A673 (cell line): Measurements from ENCODE around the gene PDE11A. TPM values are rescaled to one million over a fixed set of nuclear protein-coding genes. Genes with fewer than 3 reads are reported as not detected.

Experiments
- BruUV-seq: library from RNA; stranded (reverse); fragments of 400-500 nt; replicated peaks from 2 replicates; lab custom pipeline; 2021; lab: Mats Ljungman, UMichigan
- CTCF ChIA-PET: fragments of 300-600 bp; sonication (Branson Sonifier 250); formaldehyde crosslinking; loops from one replicate; lab custom pipeline; 2022; ENCODE audit warnings: antibody characterized with exemption; lab: Charles Lee
- POLR2A ChIA-PET: fragments of 300-600 bp; sonication (Branson Sonifier 250); formaldehyde crosslinking; loops from one replicate; lab custom pipeline; 2022; ENCODE audit warnings: antibody characterized with exemption; ENCODE audit not compliant: low non-redundant PET; lab: Charles Lee
- DNase-seq: peaks from one replicate; pipeline ENCODE4 v3.0.0-alpha.2; 2015; ENCODE audit warnings: low spot score
- H3K27ac ChIP-seq: fragments of 200-600 bp; sonication (generic); 2 replicates; pipeline ENCODE4 v1.5.1; 2016; ENCODE audit warnings: mixed run types, low read depth, mild to moderate bottlenecking, mixed read lengths, antibody characterized with exemption, low read length; ENCODE audit not compliant: poor library complexity, severe bottlenecking
- H3K27me3 ChIP-seq: fragments of 200-600 bp; sonication (generic); replicated peaks from 2 replicates; pipeline ENCODE4 v1.6.1; 2017; ENCODE audit warnings: mixed run types, low read depth, mild to moderate bottlenecking, mixed read lengths, antibody characterized with exemption, low read length; ENCODE audit not compliant: insufficient read depth, poor library complexity
- H3K36me3 ChIP-seq: fragments of 200-600 bp; sonication (generic); 2 replicates; pipeline ENCODE4 v1.6.1; 2016; ENCODE audit warnings: mixed run types, mild to moderate bottlenecking, mixed read lengths, antibody characterized with exemption, low read length; ENCODE audit not compliant: insufficient read depth, poor library complexity, severe bottlenecking
- H3K4me1 ChIP-seq: fragments of 200-600 bp; sonication (generic); 2 replicates; pipeline ENCODE4 v1.6.1; 2017; ENCODE audit warnings: mixed run types, mild to moderate bottlenecking, mixed read lengths, antibody characterized with exemption, low read length; ENCODE audit not compliant: insufficient read depth, poor library complexity, severe bottlenecking
- H3K4me3 ChIP-seq: fragments of 200-600 bp; sonication (generic); 2 replicates; pipeline ENCODE4 v1.5.1; 2016; ENCODE audit warnings: low read depth, mixed run types, mild to moderate bottlenecking, mixed read lengths, low read length; ENCODE audit not compliant: poor library complexity, severe bottlenecking
- H3K9me3 ChIP-seq: fragments of 200-600 bp; sonication (generic); 2 replicates; pipeline ENCODE4 v1.6.1; 2016; ENCODE audit warnings: mixed run types, low read depth, mild to moderate bottlenecking, mixed read lengths, antibody characterized with exemption, low read length; ENCODE audit not compliant: poor library complexity, severe bottlenecking
- EZH2 ChIP-seq: fragments of 200-600 bp; sonication (generic); IDR thresholded peaks from 2 replicates; pipeline ENCODE4 v1.6.1; 2017; ENCODE audit warnings: borderline replicate concordance, low read depth, mild to moderate bottlenecking, mixed read lengths, antibody characterized with exemption, low read length; ENCODE audit not compliant: poor library complexity, severe bottlenecking
- intact Hi-C: fragments of 100-400 bp; cut with micrococcal nuclease; formaldehyde crosslinking; loops from one replicate; pipeline ENCODE4 v1.10.0; 2022; ENCODE audit not compliant: unreplicated experiment
- total RNA-seq: library from RNA; stranded (reverse); gene quantifications from 2 replicates; pipeline ENCODE4 v1.2.3, GENCODE V29; 2021
- TF ChIP-seq, protein P1 (sequence below): fragments of 300-800, 200-600 bp; sonication (generic); conservative IDR thresholded peaks from 2 replicates; pipeline ENCODE4 v1.5.1; 2017; ENCODE audit warnings: low read depth, mild to moderate bottlenecking, antibody characterized with exemption, low read length, moderate library complexity, mixed read lengths

PDE11A gene
- total RNA-seq, 1 experiment from 2014 or later, result not detected

DNA sequence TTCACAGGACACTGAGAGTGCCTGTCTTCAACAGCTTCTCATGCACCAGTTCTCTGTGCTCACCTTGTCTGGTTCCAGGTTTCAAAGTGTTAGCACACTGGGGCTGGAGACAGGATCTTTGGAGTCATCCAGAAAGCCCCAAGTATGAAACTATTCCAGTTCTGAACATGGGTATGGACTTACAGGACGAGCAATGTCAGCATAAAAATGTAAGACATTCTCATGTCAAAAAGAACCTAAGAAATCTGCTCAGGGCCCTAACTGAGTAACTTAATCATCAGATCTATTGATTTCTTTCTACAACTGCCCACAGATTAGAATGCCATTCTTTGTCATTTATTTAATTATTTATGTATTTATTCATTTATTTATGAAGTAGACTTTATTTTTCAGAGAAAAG is 495.5 kb downstream of the PDE11A start:
- CTCF ChIA-PET, result no interaction called here
- TF ChIP-seq, protein P1, sequence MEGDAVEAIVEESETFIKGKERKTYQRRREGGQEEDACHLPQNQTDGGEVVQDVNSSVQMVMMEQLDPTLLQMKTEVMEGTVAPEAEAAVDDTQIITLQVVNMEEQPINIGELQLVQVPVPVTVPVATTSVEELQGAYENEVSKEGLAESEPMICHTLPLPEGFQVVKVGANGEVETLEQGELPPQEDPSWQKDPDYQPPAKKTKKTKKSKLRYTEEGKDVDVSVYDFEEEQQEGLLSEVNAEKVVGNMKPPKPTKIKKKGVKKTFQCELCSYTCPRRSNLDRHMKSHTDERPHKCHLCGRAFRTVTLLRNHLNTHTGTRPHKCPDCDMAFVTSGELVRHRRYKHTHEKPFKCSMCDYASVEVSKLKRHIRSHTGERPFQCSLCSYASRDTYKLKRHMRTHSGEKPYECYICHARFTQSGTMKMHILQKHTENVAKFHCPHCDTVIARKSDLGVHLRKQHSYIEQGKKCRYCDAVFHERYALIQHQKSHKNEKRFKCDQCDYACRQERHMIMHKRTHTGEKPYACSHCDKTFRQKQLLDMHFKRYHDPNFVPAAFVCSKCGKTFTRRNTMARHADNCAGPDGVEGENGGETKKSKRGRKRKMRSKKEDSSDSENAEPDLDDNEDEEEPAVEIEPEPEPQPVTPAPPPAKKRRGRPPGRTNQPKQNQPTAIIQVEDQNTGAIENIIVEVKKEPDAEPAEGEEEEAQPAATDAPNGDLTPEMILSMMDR, result no peak
- TF ChIP-seq EZH2, result no peak

DNA sequence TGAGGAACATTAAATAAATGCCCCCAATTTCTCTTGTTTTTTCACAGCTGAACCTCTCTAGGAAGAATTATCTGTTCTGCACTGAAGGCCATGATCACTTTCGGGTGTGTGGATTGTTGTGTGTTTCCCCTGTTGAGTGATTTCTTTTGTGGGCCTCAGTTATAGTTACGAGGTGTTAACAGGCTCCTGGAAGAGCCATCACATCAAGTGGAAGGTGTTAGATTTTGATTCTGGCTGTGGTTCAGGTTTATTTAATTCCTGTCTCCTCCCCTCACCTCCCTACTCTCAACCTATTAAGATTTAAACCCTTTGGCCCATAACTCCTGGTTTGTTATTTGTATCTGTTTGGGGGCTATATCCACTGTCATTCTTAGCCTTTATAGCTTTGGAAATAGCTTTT is 497.2 kb downstream of the PDE11A start:
- BruUV-seq, result no TSS peak

More for the DNA sequence above, 495.5 kb downstream of the PDE11A start:
- H3K36me3 ChIP-seq, result no peaks in the 10 kb centered on the region
- POLR2A ChIA-PET, result no interaction called here
- no peaks in the 10 kb centered on the region for H3K27me3 ChIP-seq
- BruUV-seq, result no TSS peak
- no peak overlapping the region for H3K4me3 ChIP-seq
- intact Hi-C loops, result no loop called here
- H3K4me1 ChIP-seq, result peaks cover 13% of the 10 kb centered on the region
- H3K9me3 ChIP-seq, result no peaks in the 10 kb centered on the region
- no peak overlapping the region for H3K27ac ChIP-seq
- no peak for DNase-seq

DNA sequence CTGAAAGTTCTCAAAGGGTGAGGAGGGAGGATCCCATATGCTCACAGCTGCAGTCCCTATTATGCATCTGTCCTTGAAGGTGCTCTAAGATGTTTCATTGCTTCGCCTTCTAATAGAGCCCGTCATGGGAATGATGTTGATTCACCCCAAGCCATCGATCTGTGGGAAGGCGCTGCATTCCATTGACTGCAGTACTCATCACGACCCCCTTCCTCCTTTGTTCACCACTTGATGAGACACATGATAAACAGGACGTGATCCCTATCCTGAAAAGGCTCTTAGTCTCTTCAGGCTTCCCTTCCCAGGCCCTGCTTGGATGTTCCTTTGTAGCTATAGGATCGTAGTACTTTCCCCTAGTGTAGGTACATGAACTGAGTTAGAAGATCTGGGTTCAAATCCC is 498.2 kb downstream of the PDE11A start:
- POLR2A ChIA-PET, result interaction anchor here (0.5 kb wide), 1 partner anchor 39 kb away, joined by 3 read pairs; no protein-coding TSS in a partner anchor

More for the DNA sequence above, 497.2 kb downstream of the PDE11A start:
- intact Hi-C loops, result no loop called here
- ChIA-PET POLR2A (no interaction called here), CTCF (no interaction called here)
- no peak for DNase-seq
- Histone ChIP-seq H3K27me3 (no peaks in the 10 kb centered on the region), H3K36me3 (no peaks in the 10 kb centered on the region), H3K4me3 (no peak overlapping the region), H3K4me1 (peaks cover 19% of the 10 kb centered on the region), H3K27ac (no peak overlapping the region), H3K9me3 (no peaks in the 10 kb centered on the region)
- TF ChIP-seq, protein P1, result no peak
- TF ChIP-seq EZH2, result no peak

More for the DNA sequence above, 498.2 kb downstream of the PDE11A start:
- Histone ChIP-seq H3K4me1 (peaks cover 19% of the 10 kb centered on the region), H3K36me3 (no peaks in the 10 kb centered on the region), H3K9me3 (no peaks in the 10 kb centered on the region), H3K27ac (no peak overlapping the region), H3K4me3 (no peak overlapping the region), H3K27me3 (no peaks in the 10 kb centered on the region)
- CTCF ChIA-PET, result no interaction called here
- DNase-seq, result no peak
- intact Hi-C loops, result no loop called here
- no TSS peak for BruUV-seq
- TF ChIP-seq EZH2, result no peak
- TF ChIP-seq, protein P1, result no peak

Other genes with a start within 250 kb of the PDE11A start
- 18.7 and 19.0 TPM in 2 replicates for gene RBM45, start 39.7 kb upstream of the PDE11A start, total RNA-seq
- gene OSBPL6, start 121.7 kb upstream of the PDE11A start, total RNA-seq, result 19.3 and 20.3 TPM in 2 replicates